ENCODE data around the gene CHAC2.
"Not testable (repeated sequence)": the region's sequence is repeated elsewhere in the genome, so short reads cannot be mapped to it uniquely, and the experiment has no call there.

CHAC2 gene

GRCh38 chr2:53820711-53821110 is 53.1 kb downstream of the CHAC2 start:
- Histone ChIP-seq H3K27me3 (ENCODE audit: control insufficient read depth in 5 of 5, insufficient read depth in 4 of 5, low read length in 5 of 5) (no peaks in the 10 kb centered on the region), H3K4me1 (ENCODE audit: control insufficient read depth in 5 of 5, insufficient read depth in 5 of 5, low read length in 5 of 5) (peaks cover 0 to 13% (median 0%) of the 10 kb centered on the region in 5 donors), H3K9me3 (ENCODE audit: control insufficient read depth in 5 of 5, low read length in 5 of 5) (no peaks in the 10 kb centered on the region), H3K27ac (ENCODE audit: low read depth, low read length) (no peak overlapping the region), H3K36me3 (ENCODE audit: control insufficient read depth in 5 of 5, insufficient read depth in 5 of 5, low read length in 5 of 5) (peaks cover 8 to 31% (median 15%) of the 10 kb centered on the region in 5 donors), H3K4me3 (ENCODE audit: low read depth in 1 of 5, low read length in 5 of 5) (no peak overlapping the region), H3K9ac (ENCODE audit: low read length in 5 of 5) (no peak overlapping the region)

GRCh38 chr2:53821810-53822209 is 54.2 kb downstream of the CHAC2 start:
- H3K4me1 ChIP-seq (ENCODE audit: control insufficient read depth in 5 of 5, insufficient read depth in 5 of 5, low read length in 5 of 5), result peaks cover 0 to 22% (median 4%) of the 10 kb centered on the region in 5 donors
- no peak overlapping the region for H3K9ac ChIP-seq (ENCODE audit: low read length in 5 of 5)
- no peaks in the 10 kb centered on the region for H3K9me3 ChIP-seq (ENCODE audit: control insufficient read depth in 5 of 5, low read length in 5 of 5)
- H3K36me3 ChIP-seq (ENCODE audit: control insufficient read depth in 5 of 5, insufficient read depth in 5 of 5, low read length in 5 of 5), result peaks cover 8 to 24% (median 12%) of the 10 kb centered on the region in 5 donors
- H3K27me3 ChIP-seq (ENCODE audit: control insufficient read depth in 5 of 5, insufficient read depth in 4 of 5, low read length in 5 of 5), result no peaks in the 10 kb centered on the region
- H3K4me3 ChIP-seq (ENCODE audit: low read depth in 1 of 5, low read length in 5 of 5), result no peak overlapping the region
- no peak overlapping the region for H3K27ac ChIP-seq (ENCODE audit: low read depth, low read length)

GRCh38 chr2:53823639-53824038 is 56.0 kb downstream of the CHAC2 start:
- not testable (repeated sequence) for H3K27ac ChIP-seq (ENCODE audit: low read depth, low read length); H3K9me3 ChIP-seq (ENCODE audit: control insufficient read depth in 5 of 5, low read length in 5 of 5); H3K9ac ChIP-seq (ENCODE audit: low read length in 5 of 5); H3K4me3 ChIP-seq (ENCODE audit: low read depth in 1 of 5, low read length in 5 of 5); H3K27me3 ChIP-seq (ENCODE audit: control insufficient read depth in 5 of 5, insufficient read depth in 4 of 5, low read length in 5 of 5)
- Histone ChIP-seq H3K36me3 (ENCODE audit: control insufficient read depth in 5 of 5, insufficient read depth in 5 of 5, low read length in 5 of 5) (peaks cover 0 to 13% (median 12%) of the 10 kb centered on the region in 5 donors), H3K4me1 (ENCODE audit: control insufficient read depth in 5 of 5, insufficient read depth in 5 of 5, low read length in 5 of 5) (peaks cover 0 to 31% (median 10%) of the 10 kb centered on the region in 5 donors)
